WTC11 (cell line): Measurements from ENCODE around the gene FGF18.

ENCODE experiments used
- ATF1 ChIP-seq: sonication (generic); formaldehyde crosslinking; IDR thresholded peaks from 2 replicates; pipeline ENCODE4 v1.8.1; 2023; ENCODE audit warnings: mild to moderate bottlenecking, moderate library complexity, missing genetic modification reagents
- CREB1 ChIP-seq: sonication (generic); formaldehyde crosslinking; IDR thresholded peaks from 2 replicates; pipeline ENCODE4 v1.8.0; 2023; ENCODE audit warnings: mild to moderate bottlenecking, missing genetic modification reagents
- ESRRA ChIP-seq: sonication (generic); formaldehyde crosslinking; IDR thresholded peaks from 2 replicates; pipeline ENCODE4 v1.8.1; 2022; ENCODE audit warnings: mild to moderate bottlenecking, missing genetic modification reagents, borderline replicate concordance
- FOXJ3 ChIP-seq: sonication (generic); formaldehyde crosslinking; IDR thresholded peaks from 2 replicates; pipeline ENCODE4 v1.9.0; 2021; ENCODE audit warnings: missing genetic modification reagents, mild to moderate bottlenecking, borderline replicate concordance
- FOXK1 ChIP-seq: sonication (generic); formaldehyde crosslinking; IDR thresholded peaks from 2 replicates; pipeline ENCODE4 v1.8.0; 2022; ENCODE audit warnings: mild to moderate bottlenecking, moderate library complexity, missing genetic modification reagents
- FOXP1 ChIP-seq: sonication (generic); formaldehyde crosslinking; IDR thresholded peaks from 2 replicates; pipeline ENCODE4 v1.8.0; 2022; ENCODE audit warnings: missing genetic modification reagents, mild to moderate bottlenecking, moderate library complexity, borderline replicate concordance
- JUN ChIP-seq: sonication (generic); formaldehyde crosslinking; IDR thresholded peaks from 2 replicates; pipeline ENCODE4 v1.8.0; 2023; ENCODE audit warnings: mild to moderate bottlenecking, missing genetic modification reagents
- TP53 ChIP-seq: sonication (generic); formaldehyde crosslinking; IDR thresholded peaks from 2 replicates; pipeline ENCODE4 v1.8.1; 2023; ENCODE audit warnings: mild to moderate bottlenecking, missing genetic modification reagents
- TF ChIP-seq, protein P1 (sequence below): fragments of 200-600 bp; IDR thresholded peaks from 2 replicates; pipeline ENCODE4 v1.8.0; 2022; ENCODE audit warnings: antibody characterized with exemption
- TF ChIP-seq, protein P2 (sequence below): sonication (generic); formaldehyde crosslinking; IDR thresholded peaks from 2 replicates; pipeline ENCODE4 v1.8.1; 2023; ENCODE audit warnings: mild to moderate bottlenecking, moderate library complexity, missing genetic modification reagents
- TF ChIP-seq, protein P3 (sequence below): sonication (generic); formaldehyde crosslinking; IDR thresholded peaks from 2 replicates; pipeline ENCODE4 v1.8.0; 2022; ENCODE audit warnings: mild to moderate bottlenecking, missing genetic modification reagents

DNA sequence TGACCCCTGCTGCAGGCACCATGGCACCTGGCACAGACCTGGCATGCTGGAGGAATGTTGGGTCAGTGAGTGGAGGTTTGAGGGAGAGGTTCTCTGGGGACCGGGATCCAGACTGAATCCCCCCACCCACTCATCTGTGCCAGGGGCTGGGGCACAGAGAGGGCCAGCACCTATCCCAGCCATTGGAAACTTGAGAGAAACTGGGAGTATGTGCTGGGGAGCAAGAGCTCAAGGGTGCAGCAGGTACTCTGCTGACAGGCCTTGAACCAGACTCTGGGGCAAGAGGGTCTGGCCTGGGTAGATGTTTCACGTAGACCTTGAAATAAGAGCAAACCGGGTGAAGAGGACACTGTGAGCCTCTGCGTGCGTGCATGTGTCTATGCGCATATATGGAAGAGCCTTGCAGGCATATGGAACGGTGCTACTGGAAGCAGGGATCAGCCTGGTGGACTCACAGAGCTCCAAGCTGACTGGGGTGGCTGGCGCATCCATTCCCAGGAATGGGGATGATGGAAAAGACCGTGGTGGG is 8.8 kb downstream of the FGF18 start:
- TF ChIP-seq, protein P1, sequence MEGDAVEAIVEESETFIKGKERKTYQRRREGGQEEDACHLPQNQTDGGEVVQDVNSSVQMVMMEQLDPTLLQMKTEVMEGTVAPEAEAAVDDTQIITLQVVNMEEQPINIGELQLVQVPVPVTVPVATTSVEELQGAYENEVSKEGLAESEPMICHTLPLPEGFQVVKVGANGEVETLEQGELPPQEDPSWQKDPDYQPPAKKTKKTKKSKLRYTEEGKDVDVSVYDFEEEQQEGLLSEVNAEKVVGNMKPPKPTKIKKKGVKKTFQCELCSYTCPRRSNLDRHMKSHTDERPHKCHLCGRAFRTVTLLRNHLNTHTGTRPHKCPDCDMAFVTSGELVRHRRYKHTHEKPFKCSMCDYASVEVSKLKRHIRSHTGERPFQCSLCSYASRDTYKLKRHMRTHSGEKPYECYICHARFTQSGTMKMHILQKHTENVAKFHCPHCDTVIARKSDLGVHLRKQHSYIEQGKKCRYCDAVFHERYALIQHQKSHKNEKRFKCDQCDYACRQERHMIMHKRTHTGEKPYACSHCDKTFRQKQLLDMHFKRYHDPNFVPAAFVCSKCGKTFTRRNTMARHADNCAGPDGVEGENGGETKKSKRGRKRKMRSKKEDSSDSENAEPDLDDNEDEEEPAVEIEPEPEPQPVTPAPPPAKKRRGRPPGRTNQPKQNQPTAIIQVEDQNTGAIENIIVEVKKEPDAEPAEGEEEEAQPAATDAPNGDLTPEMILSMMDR: no peak
- TF ChIP-seq ATF1 (CRISPR knock-in tag) (no peak), CREB1 (CRISPR knock-in tag) (no peak), JUN (no peak), FOXP1 (CRISPR knock-in tag) (no peak), FOXK1 (CRISPR knock-in tag) (no peak), TP53 (CRISPR knock-in tag) (no peak), FOXJ3 (no peak), ESRRA (CRISPR knock-in tag) (no peak)
- TF ChIP-seq, protein P2, sequence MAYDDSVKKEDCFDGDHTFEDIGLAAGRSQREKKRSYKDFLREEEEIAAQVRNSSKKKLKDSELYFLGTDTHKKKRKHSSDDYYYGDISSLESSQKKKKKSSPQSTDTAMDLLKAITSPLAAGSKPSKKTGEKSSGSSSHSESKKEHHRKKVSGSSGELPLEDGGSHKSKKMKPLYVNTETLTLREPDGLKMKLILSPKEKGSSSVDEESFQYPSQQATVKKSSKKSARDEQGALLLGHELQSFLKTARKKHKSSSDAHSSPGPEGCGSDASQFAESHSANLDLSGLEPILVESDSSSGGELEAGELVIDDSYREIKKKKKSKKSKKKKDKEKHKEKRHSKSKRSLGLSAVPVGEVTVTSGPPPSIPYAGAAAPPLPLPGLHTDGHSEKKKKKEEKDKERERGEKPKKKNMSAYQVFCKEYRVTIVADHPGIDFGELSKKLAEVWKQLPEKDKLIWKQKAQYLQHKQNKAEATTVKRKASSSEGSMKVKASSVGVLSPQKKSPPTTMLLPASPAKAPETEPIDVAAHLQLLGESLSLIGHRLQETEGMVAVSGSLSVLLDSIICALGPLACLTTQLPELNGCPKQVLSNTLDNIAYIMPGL (CRISPR knock-in tag): no peak
- TF ChIP-seq, protein P3, sequence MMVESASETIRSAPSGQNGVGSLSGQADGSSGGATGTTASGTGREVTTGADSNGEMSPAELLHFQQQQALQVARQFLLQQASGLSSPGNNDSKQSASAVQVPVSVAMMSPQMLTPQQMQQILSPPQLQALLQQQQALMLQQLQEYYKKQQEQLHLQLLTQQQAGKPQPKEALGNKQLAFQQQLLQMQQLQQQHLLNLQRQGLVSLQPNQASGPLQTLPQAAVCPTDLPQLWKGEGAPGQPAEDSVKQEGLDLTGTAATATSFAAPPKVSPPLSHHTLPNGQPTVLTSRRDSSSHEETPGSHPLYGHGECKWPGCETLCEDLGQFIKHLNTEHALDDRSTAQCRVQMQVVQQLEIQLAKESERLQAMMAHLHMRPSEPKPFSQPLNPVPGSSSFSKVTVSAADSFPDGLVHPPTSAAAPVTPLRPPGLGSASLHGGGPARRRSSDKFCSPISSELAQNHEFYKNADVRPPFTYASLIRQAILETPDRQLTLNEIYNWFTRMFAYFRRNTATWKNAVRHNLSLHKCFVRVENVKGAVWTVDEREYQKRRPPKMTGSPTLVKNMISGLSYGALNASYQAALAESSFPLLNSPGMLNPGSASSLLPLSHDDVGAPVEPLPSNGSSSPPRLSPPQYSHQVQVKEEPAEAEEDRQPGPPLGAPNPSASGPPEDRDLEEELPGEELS (CRISPR knock-in tag): no peak
